Stimulated activated CD4-positive, alpha-beta T cell treated with anti-CD3 and anti-CD28 coated beads, Interleukin-2, amount 100 ng/mL, for 24 hours (primary cell): ENCODE measurements around the gene KCNK2.

Experiments
- DNase-seq, 2 donors: peaks; one replicate each; pipeline ENCODE4 v3.0.0-alpha.2; 2020

The KCNK2 gene, protein sequence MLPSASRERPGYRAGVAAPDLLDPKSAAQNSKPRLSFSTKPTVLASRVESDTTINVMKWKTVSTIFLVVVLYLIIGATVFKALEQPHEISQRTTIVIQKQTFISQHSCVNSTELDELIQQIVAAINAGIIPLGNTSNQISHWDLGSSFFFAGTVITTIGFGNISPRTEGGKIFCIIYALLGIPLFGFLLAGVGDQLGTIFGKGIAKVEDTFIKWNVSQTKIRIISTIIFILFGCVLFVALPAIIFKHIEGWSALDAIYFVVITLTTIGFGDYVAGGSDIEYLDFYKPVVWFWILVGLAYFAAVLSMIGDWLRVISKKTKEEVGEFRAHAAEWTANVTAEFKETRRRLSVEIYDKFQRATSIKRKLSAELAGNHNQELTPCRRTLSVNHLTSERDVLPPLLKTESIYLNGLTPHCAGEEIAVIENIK

DNA sequence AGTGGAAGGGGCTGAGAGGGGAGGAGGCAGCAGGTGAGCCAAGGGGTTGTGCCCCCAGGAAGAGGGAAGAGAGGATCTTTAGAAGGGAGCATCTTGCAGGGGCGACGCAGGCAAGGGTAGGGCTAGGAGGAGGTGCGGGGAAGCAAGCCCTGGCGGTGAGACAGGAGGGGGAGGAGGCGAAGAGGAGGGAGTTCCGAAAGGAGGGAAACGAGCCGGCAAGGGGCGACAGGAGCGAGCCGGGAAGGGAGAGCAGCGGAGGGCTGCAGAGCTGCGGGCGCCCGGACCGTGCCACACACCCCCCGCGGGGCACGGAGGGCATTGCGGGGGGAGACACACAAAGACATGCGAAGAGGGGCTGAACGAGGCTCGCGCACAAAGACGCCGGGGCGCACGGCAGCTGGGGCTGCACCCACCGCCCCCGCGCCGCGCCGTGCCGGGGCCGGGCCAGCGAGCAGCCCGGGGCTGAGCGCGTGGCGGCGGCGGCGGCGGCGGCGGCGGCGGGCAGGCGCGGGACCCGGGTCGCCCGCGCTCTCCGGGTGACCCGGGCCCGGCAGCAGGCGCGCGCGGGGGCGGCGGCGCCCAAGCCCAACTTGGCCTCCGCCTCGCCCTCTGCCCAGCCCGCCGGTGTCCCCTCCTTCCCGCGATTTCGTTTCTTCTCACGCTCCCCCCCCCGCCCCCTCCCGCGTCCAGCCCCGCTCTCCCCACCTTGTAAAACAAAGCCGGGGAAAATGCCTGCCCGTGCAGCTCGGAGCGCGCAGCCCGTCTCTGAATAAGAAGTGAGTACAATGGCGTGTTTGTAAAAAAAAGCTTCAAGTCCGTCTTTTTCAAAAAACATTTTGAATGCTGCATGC, at the start of gene KCNK2:
TSS of gene KCNK2 (plus strand) at position 206 of the 851 bp plus-strand sequence. CDS start 649 bp downstream, outside the sequence.
- no peak for DNase-seq

DNA sequence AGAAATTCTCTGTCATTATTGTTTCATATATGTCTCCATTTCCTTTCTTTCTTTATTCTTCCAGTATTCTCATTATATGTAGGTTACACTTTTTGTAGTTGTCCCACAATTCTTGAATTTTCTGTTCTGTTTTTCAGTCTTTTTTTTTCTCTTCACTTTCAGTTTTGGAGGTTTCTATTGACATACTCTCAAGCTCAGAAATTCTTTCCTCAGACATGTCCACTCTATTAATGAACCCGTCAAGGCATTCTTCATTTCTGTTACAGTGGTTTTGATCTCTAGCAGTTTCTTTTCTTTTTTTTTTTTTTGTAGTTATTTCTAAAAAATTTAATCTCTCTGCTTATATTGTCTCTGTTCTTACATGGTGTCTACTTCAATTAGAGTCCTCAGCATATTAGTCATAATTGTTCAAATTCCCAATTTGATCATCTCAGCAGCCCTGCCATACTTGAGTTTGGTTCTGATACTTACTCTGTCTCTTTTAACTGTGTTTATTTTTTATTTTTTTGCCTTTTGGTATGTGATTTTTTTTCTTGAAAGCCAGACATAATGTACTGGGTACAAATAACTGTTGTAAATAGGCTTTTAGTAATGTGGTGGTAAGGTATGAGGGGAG, 49.5 kb upstream of the KCNK2 start:
- no peak for DNase-seq

DNA sequence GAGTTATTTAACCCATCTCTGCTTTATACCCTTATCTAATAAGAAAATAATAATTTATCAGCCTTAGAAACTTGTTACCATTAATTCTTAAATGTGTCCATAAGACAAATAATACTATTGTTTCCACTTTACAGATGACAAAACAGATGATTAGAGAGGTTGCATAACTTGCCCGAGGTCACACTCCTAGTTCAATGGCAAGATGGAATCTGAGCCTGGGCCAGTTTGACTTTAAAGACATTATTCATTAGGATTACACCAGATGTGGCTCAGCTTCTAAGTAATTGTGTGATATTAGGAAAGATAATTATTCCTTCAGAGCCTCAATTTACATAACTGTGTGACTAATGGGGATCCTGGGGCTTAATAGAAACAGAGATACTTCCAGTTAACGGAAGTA, 42.3 kb upstream of the KCNK2 start:
- DNase-seq: no peak

DNA sequence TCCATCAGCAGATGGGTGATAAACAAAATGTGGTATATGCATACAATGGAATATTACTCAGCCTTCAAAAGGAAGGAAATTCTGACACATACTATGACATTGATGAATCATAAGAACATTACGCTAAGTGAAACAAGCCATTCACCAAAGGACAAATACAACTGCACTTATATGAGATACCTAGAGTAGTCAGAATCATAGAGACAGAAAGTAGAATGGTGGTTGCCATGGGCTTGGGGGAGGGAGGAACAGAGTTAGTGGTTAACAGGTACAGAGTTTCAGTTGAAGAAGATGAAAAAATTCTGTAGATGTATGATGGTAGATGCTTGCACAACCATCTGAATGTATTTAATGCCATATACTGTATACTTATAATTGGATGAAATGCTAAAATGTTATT, 39.1 kb upstream of the KCNK2 start:
- peak in 1 of 2 donors; percentile 3 for DNase-seq

DNA sequence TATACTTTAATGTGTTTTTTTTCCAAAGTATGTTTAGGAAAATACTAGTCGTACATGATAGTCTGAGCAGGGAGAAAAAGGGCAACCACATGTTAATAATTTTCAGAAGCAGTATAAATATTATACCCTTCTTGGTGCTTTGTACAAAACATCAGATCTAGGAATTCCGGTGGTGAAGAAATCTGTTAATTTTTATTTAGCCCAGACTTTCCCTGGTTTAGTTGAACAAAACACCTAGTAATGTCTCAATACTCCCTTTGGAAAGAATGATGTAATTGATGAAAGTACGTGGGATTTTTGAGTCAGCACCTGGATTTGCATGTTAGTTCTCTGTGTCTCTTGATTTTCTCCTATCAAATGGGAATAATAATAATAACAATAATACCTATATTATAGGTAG, 38.4 kb upstream of the KCNK2 start:
- no peak for DNase-seq

DNA sequence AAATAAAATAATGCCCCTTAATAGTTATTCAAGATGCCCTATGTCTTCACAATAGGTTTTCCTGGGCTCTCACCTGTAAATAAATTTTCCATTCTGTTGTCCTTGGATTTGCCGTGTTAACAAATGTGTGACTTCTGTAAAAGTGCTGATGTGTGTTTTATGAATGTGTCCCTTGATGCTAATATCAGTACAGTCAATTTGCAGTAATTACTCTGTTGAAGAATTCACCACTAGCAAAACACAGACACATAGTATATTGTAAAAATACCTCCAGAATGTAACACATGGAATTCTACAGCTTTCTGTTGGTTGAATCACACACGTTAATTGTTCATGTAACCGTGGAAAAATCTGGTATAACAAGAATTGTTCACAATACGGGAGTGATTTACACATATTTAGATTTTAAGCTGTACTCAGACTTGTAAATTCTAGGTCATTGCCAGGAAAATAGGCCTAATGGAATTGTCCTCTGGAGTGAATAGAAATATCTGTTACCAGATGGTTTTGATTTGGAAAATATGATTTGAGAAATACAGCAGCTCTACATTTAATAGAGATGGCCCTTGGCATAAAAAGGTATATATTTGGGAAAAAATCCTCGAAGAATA, 36.7 kb upstream of the KCNK2 start:
- no peak for DNase-seq

DNA sequence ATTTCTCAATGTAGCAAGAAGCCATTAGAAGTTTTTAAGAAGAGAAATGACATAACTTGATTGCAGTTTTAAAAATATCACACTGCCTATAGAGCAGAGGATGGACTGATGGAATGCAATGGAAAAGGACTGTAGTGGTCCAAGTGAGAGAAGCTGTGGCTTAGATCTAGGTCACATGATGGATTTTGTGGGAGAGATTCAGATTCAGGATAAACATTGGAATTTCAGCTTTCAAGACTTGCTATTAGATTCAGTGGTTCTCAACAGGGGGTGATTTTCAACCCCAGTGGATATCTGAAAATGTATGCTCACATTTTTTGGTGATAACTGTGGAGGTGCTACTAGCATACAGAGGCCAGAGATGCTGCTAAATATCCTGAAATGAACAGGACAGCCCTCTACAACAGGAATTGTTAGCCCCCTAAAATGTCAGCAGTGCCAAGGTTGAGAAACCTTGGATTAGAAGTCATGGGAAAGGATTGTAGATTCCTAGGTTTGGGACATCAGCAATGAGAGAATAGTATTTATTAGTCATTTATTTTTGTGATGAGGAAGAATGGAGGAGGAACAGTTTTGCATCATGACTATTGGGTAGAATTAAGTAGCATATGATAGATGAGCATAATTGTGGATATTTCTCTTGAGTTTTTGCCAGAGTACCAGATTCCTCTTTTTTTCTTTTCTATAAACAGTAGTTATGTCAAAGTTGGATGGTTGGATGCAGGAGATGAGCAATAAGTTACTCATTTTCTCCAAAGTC, 30.1 kb upstream of the KCNK2 start:
- no peak for DNase-seq

DNA sequence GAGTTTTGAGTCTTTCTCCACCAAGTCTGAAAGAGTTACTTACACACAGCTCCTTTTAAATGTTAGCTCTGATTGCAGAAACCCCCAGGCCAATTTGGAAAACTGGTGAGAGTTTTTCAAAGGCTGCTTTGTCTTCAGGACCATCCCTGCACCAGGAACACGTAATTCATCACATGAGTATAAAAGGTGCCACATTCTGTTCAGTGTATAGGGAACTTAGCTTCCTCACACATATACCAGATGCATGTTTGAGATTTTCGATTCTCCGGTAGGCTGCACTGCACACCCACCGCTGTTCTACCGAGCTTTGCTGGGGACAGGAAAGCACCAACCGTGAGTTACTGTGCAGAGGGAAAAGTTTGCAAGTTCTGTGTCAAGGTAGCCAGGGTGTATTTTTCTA, 28.3 kb upstream of the KCNK2 start:
- DNase-seq: no peak

DNA sequence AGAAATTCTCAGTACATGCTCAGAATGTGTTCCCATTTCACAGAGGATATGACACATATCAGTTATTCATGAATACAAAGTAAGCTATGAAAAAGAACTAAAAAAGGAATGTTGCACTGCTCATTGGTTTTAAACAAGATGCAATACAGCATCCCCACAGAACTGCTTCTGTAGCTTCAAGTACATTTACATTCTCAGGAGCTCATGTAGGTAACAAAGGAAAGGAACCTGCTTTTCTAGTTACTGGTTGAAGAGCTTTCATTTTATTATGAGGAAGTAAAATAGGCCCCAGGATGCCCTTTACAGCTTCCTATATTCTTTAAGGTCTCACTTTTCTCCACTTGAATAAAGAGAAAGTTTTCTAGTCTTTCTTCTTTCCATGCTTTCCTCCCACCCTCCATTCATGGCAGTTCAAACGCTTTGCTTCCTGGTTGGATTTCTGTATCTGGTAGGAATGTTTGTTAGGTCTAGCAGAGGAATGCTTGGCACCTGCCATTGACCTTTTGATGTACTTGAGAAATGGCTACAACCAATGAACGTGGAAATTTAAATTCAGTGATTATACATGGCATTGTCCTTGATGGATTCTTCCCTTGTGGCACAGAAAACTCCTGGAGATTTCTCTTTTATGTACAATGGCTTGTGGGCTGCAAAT, 27.1 kb upstream of the KCNK2 start:
- DNase-seq: no peak

DNA sequence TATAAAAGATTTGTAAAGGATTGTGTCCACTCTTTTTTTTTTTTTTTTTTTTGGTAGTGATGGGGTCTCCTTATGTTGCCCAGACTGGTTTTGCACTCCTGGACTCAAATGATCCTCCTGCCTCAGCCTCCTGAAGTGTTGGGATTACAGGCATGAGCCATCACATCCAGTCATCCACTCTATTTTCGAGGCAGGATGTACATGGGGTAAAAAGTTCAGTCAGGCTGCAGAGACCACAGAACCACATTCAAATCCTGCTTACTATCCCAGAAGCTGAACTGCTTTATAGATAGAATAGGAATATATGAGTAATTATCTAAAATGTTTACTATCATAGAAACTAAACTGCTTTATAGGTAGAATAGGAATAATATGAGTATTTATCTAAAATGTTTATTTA, 26.0 kb upstream of the KCNK2 start:
- DNase-seq: no peak

DNA sequence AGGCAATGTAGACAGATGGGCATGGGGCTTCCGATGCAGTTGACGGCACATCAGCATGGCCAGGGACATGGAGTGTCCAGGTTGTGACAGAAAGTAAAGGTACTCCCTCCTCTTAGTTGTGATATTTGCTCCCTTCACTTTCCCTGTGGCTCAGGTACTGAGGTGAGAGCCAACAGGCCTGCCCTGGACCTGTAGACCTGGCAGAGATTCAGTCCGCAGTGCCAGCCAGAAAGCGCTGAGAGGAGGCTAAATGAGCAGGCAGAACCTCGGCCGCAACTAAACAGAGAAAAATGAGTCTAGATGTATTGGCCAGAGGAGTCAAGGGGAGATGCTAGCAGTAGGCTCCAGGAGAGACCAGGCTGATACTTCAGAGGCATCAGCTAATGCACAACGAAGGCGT, 22.6 kb upstream of the KCNK2 start:
- no peak for DNase-seq

DNA sequence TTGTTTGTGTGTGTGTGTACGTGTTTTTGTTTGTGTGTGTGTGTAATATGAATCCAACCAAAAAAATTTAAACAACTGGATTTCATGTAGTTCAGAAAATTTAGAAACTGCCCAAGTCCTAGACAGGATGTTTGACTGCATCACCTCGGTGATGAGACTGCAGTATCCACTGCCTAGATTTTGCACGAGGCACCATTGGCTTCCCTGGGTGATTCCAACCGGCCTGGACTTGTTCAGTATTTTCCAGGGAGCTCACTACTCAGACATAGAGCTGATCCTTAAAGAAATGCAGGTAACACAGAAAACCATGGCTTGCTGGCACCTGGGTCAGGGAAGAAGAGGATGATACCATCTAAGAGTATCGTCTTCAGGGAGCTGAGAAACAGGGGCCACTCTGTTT, 18.2 kb upstream of the KCNK2 start:
- DNase-seq: no peak

DNA sequence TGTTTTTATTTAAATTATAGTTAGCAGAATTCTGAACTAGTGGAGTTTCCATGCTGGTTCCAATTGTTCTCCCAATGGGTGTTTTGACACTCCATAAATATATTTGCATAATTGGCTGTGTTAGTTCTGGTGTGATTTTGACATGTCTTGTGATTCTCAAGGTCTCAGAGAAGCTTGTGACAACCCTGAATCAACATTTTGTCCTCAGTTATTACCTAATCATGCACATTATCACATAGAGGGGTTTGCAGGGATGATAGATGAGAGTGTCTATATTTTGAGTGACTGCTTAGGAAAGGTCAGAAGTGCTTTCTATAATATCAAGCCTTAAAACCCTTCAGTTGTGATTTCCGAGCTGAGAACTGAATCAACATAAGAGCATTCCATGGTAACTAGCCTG, 11.5 kb upstream of the KCNK2 start:
- no peak for DNase-seq

DNA sequence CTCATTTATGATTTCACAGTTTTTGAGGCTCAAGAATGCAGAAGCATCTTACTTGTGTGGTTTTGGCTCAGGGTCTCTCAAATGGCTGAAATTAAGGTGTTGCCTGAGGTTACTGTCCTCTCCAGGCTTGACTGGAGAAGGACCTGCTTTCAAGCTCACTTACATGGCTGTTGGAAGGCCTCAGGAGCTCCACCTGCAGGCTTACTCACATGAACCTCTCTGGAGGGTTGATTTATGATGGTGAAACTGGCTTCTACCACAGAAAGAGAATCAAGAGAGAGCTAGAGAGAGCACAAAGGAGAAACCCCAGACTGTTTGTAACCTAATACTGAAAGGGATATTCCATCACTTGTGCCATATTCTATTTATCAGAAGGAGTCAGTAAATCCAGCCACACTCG, 6.2 kb upstream of the KCNK2 start:
- no peak for DNase-seq

DNA sequence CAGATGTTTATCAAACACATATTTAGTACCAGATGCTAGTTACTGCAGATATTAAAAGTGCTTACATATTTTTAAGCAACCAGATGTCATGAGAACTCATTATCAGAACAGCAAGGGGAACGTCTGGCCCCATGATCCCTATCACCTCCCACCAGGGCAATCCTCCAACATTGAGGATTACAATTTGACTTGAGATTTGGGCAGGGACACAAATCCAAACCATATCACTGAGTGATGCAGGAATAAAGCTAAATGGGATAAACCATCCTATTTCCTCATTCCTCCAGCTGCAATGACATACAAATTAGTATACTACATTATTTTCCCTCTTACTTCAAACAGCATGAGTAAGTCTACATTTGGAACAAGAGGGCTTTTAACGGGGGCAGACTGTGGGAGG, 3.1 kb upstream of the KCNK2 start:
- DNase-seq: no peak

DNA sequence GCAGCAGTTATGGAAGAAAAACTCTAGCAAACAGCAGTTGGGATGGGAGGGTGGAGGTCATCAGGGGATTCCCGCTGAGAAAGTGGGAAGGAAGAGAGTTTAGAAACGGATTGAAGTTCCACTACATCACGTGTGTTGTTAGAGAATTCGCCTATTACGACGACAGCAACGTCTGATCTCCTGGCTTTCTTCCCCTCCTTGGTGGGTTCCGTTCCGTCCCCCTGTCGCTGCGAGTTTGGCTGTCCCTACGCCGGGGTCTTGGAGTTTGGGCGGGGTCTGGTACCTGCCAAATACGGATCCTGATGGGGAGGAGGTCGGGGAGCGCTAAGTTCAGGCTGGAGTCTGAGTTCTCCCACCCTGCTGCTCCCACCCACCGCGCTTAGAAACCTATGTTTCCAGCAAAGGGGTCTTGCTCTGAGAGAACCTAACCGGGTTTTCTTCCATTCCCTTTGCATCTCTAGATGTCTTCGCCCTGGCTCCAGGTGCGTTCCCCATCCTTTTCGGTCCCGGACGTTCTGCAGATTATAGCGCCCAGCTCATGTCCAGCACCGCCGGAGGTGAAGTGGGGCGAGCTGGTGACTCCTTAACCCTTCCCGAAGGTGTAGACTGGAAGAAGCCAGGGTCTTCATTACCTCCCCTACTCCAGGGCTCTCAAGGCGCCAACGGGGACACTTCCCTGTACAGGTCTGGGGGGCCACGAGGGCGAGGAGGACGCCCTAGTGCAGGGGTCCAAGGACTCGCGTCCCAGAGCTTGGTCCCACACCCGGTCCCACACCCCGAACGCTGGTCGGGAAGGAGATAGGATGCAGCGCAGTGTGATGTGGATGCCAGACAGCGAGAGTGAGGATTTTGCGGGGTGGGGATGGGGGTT, 641 bp upstream of the KCNK2 start:
- no peak for DNase-seq

DNA sequence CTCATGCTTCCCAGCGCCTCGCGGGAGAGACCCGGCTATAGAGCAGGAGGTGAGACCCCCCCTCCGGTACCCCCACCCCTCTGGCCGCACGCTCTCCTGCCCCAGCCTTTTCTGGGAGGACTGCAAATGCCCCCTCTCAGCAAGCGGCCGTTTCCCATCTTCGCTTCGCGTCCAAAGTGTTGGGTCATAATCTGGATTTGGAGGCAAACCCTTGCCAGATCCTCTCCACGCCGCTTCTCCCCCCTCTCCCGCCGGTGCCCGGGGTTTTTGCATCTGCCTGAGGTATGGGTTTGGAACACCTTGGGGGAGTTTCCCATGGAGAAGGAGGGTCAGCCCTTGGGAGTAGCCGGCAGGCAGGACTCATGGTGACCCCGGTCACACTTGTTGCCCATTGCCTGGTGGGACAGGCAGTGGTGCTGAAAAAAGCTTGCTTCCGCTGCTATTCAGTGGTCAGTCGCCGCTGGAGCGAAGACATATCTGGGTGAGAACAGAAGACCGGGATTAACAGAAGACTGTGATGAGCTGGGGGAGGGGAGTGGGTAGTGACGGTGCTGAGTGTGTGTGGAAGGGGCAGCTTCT, 935 bp downstream of the KCNK2 start:
- DNase-seq: no peak

DNA sequence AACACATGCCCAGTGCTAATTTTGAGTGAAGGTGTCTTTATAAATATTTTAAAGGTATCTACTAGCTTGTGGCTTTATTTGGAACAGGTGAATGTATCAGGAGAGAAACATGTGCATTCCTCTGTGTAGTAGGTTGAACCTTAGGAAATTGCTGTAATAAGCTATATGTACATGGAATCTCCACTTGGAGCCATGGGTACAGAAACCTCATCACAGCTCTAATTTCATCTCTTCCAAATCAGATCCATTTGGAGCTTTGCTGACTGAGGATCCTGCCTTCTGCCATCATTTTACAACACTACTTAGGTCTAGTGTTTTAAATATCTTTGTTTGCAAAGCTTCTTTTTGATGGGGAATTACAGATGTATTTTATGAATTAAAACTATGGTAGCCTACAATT, 2.1 kb downstream of the KCNK2 start:
- DNase-seq: no peak

DNA sequence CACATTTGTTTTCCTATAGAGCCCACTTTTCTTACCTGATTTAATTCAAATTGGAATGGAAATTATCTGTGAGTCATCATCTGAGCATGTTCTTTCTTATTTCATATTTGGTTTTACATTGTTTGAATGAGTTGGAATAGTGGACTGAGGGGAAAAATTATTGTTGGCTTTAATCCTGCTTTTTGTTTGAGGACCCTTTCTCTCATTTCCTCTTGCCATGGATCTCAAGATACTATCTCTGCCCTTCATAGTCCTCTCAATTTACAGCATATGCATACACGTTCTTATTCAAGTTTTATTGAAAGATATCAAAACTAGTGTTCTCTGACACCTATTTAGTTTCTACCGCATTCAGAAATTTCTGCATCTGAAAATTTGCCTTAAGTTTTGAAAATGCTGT, 5.1 kb downstream of the KCNK2 start:
- DNase-seq: no peak

DNA sequence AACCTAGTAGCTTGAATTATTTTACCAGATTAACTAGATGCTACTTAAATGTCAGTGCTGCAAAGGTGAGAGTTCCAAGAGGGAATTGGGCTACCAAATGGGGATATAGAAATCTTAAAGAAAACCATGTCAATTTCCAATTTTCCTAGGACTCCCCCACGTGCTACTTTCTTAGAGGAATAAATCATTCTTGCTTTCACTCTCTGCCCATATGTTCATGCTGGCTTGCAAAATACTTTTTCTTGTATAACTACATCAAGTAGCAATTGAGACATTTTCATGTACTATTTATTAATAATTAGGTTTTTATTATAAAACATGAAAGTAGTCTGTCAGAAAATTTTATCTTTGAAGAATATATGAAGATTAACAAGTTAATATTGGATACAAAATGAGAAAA, 11.8 kb downstream of the KCNK2 start:
- no peak for DNase-seq

DNA sequence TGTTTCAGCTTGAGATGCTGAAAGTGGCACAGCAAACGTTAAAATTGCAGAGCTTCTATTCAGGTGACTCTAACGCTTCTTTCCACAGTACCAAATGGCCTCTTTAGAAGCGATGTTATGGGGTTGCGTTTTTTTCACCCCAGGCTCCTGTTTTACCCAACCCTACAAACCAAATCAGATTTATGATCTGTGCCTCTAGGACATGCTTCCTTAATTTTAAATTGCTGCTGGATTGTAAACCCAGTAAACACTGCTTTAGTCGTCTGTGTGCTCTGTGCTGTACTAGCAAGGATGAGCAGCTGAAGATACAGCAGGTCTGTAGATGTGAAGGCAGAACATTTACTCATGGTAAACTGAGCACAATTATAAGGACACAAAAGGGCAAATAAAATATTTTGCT, 13.0 kb downstream of the KCNK2 start:
- DNase-seq: no peak
